ENCODE results near the gene GNLY. TPM values are rescaled to one million over a fixed set of nuclear protein-coding genes. Genes with fewer than 3 reads are reported as not detected.
A peak's percentile ranks its signal among the peaks of the same experiment; 100 is the strongest.
"Not testable (repeated sequence)": the region's sequence is repeated elsewhere in the genome, so short reads cannot be mapped to it uniquely, and the experiment has no call there.

GNLY gene
- total RNA-seq, 5 donors from 2014 or later (not counting 1 experiment from before 2014, with no cell fraction given) = 17.3 to 377 (median 82.9) TPM

DNA sequence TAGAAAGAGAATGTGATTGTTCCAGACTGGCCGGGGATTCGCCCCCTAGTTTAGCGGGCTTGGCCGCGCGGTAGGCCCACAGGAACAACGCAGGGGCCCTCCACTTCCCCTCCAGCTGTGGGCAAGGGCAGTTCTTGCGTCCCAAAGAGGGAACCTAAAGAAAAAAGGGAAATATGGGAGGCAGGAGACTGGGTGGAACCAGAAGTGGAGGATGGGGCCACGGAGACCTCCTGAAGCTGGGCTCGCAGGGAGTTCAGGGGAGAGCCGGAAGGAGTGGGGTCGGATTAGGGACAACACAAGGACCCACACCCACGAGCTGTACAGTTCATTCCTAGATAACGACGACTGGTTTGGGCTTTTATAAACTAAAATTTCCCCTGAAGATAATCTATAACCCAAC is 18.2 kb downstream of the GNLY start:
- H3K36me3 ChIP-seq (ENCODE audit: control insufficient read depth in 2 of 2, extremely low read depth in 1 of 2, insufficient read depth in 1 of 2, low read length in 1 of 2) = no peaks in the 10 kb centered on the region
- H3K4me3 ChIP-seq (ENCODE audit: control insufficient read depth in 1 of 2, extremely low read depth in 1 of 2, low read length in 1 of 2) = no peak overlapping the region
- POLR2A ChIA-PET = no interaction called here
- DNase-seq (no peak), ATAC-seq (replicated peaks in 1 of 4) (no peak)
- peaks cover 0 to 4% of the 10 kb centered on the region in 2 experiments for H3K4me1 ChIP-seq (ENCODE audit: control insufficient read depth in 1 of 2, extremely low read depth in 1 of 2, insufficient read depth in 2 of 2, low read length in 2 of 2)
- CTCF ChIA-PET = interaction anchor here in 1 of 2 donors (0.5 to 1.3 kb wide), 2 partner anchors 12 to 105 kb away, joined by 3 read pairs; no protein-coding TSS in a partner anchor
- 72% methylated on average over 8 of the region's 15 CpGs for WGBS (ENCODE audit: insufficient coverage)
- peaks cover 6 to 15% (median 8%) of the 10 kb centered on the region in 3 donors for H3K4me1 Mint-ChIP-seq
- peaks cover 0 to 25% of the 10 kb centered on the region in 2 experiments for H3K27me3 ChIP-seq (replicated peaks in 1 of 2; ENCODE audit: control insufficient read depth in 2 of 2, extremely low read depth in 1 of 2, insufficient read depth in 2 of 2, low read length in 1 of 2)
- H3K4me3 Mint-ChIP-seq = no peak overlapping the region
- no peaks in the 10 kb centered on the region for H3K36me3 Mint-ChIP-seq
- no peaks in the 10 kb centered on the region for H3K9me3 ChIP-seq
- no peak overlapping the region for H3K27ac ChIP-seq (ENCODE audit: low read length)
- peaks cover 0 to 5% of the 10 kb centered on the region in 2 donors for H3K27me3 Mint-ChIP-seq
- H3K27ac Mint-ChIP-seq = no peak overlapping the region
- no peaks in the 10 kb centered on the region for H3K9me3 Mint-ChIP-seq

- Histone ChIP-seq H3K4me1 (ENCODE audit: control insufficient read depth in 1 of 2, extremely low read depth in 1 of 2, insufficient read depth in 2 of 2, low read length in 2 of 2) (peaks cover 0 to 4% of the 10 kb centered on the region in 2 experiments), H3K9me3 (no peaks in the 10 kb centered on the region), H3K27me3 (replicated peaks in 1 of 2; ENCODE audit: control insufficient read depth in 2 of 2, extremely low read depth in 1 of 2, insufficient read depth in 2 of 2, low read length in 1 of 2) (peaks cover 0 to 25% of the 10 kb centered on the region in 2 experiments), H3K27ac (ENCODE audit: low read length) (no peak overlapping the region), H3K36me3 (ENCODE audit: control insufficient read depth in 2 of 2, extremely low read depth in 1 of 2, insufficient read depth in 1 of 2, low read length in 1 of 2) (no peaks in the 10 kb centered on the region), H3K4me3 (ENCODE audit: control insufficient read depth in 1 of 2, extremely low read depth in 1 of 2, low read length in 1 of 2) (no peak overlapping the region)
- ChIA-PET POLR2A (no interaction called here), CTCF (interaction anchor here in 1 of 2 donors (0.5 to 1.3 kb wide), 2 partner anchors 12 to 104 kb away, joined by 3 read pairs; no protein-coding TSS in a partner anchor)
- ATAC-seq (replicated peaks in 1 of 4) (no peak), DNase-seq (no peak)
- Mint-ChIP-seq H3K9me3 (no peaks in the 10 kb centered on the region), H3K27ac (no peak overlapping the region), H3K4me1 (peaks cover 6 to 15% (median 8%) of the 10 kb centered on the region in 3 donors), H3K27me3 (peaks cover 0 to 3% of the 10 kb centered on the region in 2 donors), H3K4me3 (no peak overlapping the region), H3K36me3 (no peaks in the 10 kb centered on the region)
- WGBS (ENCODE audit: insufficient coverage) = 87% methylated on average over 4 of the region's 9 CpGs
These were observed 18.9 kb downstream of the GNLY start for GRCh38 chr2:85712849-85713612.

DNA sequence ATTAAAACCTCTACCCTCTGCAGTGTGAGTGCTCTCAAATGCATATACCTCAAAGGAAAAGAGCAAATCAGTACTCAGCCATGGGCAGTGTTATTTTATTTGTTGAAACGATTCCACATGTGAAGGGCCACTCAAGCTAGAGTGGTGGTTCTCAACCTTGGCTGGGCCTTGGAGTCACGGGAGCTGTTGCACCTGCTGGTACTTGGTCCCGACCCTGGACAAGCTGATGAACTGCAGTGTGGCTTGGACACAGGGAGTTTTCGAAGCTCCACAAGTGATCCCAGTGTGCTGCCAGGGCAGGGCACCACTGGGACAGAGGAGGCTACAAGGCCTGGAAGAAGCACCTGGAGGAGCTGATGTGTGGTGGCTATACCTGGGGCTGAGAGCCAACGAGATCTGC is 19.7 kb downstream of the GNLY start:
- Mint-ChIP-seq H3K27ac (no peak overlapping the region), H3K9me3 (no peaks in the 10 kb centered on the region), H3K4me3 (no peak overlapping the region), H3K27me3 (peaks cover 0 to 2% of the 10 kb centered on the region in 2 donors), H3K36me3 (no peaks in the 10 kb centered on the region), H3K4me1 (peaks cover 6 to 15% (median 8%) of the 10 kb centered on the region in 3 donors)
- Histone ChIP-seq H3K27ac (ENCODE audit: low read length) (no peak overlapping the region), H3K27me3 (replicated peaks in 1 of 2; ENCODE audit: control insufficient read depth in 2 of 2, extremely low read depth in 1 of 2, insufficient read depth in 2 of 2, low read length in 1 of 2) (peaks cover 0 to 25% of the 10 kb centered on the region in 2 experiments), H3K4me1 (ENCODE audit: control insufficient read depth in 1 of 2, extremely low read depth in 1 of 2, insufficient read depth in 2 of 2, low read length in 2 of 2) (peaks cover 0 to 4% of the 10 kb centered on the region in 2 experiments), H3K9me3 (no peaks in the 10 kb centered on the region), H3K36me3 (ENCODE audit: control insufficient read depth in 2 of 2, extremely low read depth in 1 of 2, insufficient read depth in 1 of 2, low read length in 1 of 2) (no peaks in the 10 kb centered on the region), H3K4me3 (ENCODE audit: control insufficient read depth in 1 of 2, extremely low read depth in 1 of 2, low read length in 1 of 2) (no peak overlapping the region)
- CTCF ChIA-PET = no interaction called here
- POLR2A ChIA-PET = no interaction called here
- WGBS (ENCODE audit: insufficient coverage) = 100% methylated on average over 4 of the region's 5 CpGs
- ATAC-seq (replicated peaks in 1 of 4) (no peak), DNase-seq (no peak)

DNA sequence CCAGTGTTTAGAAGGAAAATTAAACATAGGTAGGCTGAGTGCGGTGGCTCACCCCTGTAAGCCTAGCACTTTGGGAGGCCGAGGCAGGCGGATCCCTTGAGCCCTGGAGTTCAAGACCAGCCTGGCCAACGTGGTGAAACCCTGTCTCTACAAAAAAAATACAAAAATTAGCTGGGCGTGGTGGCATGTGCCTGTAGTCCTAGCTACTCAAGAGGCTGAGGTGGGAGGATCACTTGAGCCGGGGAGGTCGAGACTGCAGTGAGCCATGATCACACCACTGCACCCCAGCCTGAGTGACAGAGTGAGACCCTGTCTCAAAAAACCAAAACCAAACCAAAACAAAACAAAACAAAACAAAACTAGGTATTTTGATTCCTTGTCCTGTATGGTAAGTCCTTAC is 20.3 kb downstream of the GNLY start:
- CTCF ChIA-PET = interaction anchor here in 1 of 2 donors (1.5 kb wide), 1 partner anchor 8 kb away, joined by 4 read pairs; no protein-coding TSS in a partner anchor
- peaks cover 0 to 25% of the 10 kb centered on the region in 2 experiments for H3K27me3 ChIP-seq (replicated peaks in 1 of 2; ENCODE audit: control insufficient read depth in 2 of 2, extremely low read depth in 1 of 2, insufficient read depth in 2 of 2, low read length in 1 of 2)
- H3K27me3 Mint-ChIP-seq; POLR2A ChIA-PET; H3K9me3 ChIP-seq; H3K9me3 Mint-ChIP-seq; H3K4me3 Mint-ChIP-seq; DNase-seq; ATAC-seq (replicated peaks in 1 of 4); H3K27ac Mint-ChIP-seq; H3K27ac ChIP-seq (ENCODE audit: low read length); H3K36me3 Mint-ChIP-seq; H3K36me3 ChIP-seq (ENCODE audit: control insufficient read depth in 2 of 2, extremely low read depth in 1 of 2, insufficient read depth in 1 of 2, low read length in 1 of 2); H3K4me1 ChIP-seq (ENCODE audit: control insufficient read depth in 1 of 2, extremely low read depth in 1 of 2, insufficient read depth in 2 of 2, low read length in 2 of 2); H3K4me3 ChIP-seq (ENCODE audit: control insufficient read depth in 1 of 2, extremely low read depth in 1 of 2, low read length in 1 of 2): not testable (repeated sequence)
- H3K4me1 Mint-ChIP-seq = peaks cover 6 to 15% (median 8%) of the 10 kb centered on the region in 3 donors
- WGBS (ENCODE audit: insufficient coverage) = 86% methylated on average over 4 of the region's 7 CpGs

DNA sequence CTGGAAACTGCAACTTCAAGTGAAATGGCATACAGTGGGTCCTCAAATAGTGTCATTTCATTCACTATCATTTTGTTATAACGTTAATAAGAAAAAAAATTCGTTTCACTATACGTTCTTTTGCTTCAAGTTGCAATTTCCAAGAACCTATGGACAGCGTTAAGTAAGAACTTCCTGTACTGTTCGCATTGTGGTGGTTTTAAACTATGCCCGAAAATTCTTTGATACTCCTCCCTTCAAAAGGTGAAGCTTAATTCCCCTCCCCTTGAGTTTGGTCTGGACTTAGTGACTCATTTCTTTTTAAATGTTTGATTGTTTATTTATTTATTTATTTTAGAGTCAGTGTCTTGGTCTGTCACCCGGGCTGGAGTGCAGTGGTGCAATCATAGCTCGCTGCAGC is 20.7 kb downstream of the GNLY start:
- Histone ChIP-seq H3K9me3 (no peaks in the 10 kb centered on the region), H3K4me3 (ENCODE audit: control insufficient read depth in 1 of 2, extremely low read depth in 1 of 2, low read length in 1 of 2) (no peak overlapping the region), H3K27me3 (replicated peaks in 1 of 2; ENCODE audit: control insufficient read depth in 2 of 2, extremely low read depth in 1 of 2, insufficient read depth in 2 of 2, low read length in 1 of 2) (peaks cover 0 to 26% of the 10 kb centered on the region in 2 experiments), H3K36me3 (ENCODE audit: control insufficient read depth in 2 of 2, extremely low read depth in 1 of 2, insufficient read depth in 1 of 2, low read length in 1 of 2) (no peaks in the 10 kb centered on the region), H3K27ac (ENCODE audit: low read length) (no peak overlapping the region), H3K4me1 (ENCODE audit: control insufficient read depth in 1 of 2, extremely low read depth in 1 of 2, insufficient read depth in 2 of 2, low read length in 2 of 2) (peaks cover 0 to 4% of the 10 kb centered on the region in 2 experiments)
- H3K4me3 Mint-ChIP-seq = no peak overlapping the region
- peaks cover 6 to 15% (median 8%) of the 10 kb centered on the region in 3 donors for H3K4me1 Mint-ChIP-seq
- peaks cover 0 to 2% of the 10 kb centered on the region in 2 donors for H3K27me3 Mint-ChIP-seq
- WGBS (ENCODE audit: insufficient coverage) = 93% methylated on average over 2 of the region's 8 CpGs
- no peaks in the 10 kb centered on the region for H3K36me3 Mint-ChIP-seq
- H3K9me3 Mint-ChIP-seq = no peaks in the 10 kb centered on the region
- no peak overlapping the region for H3K27ac Mint-ChIP-seq
- ATAC-seq (replicated peaks in 1 of 4) (peak in 2 of 4 experiments; percentile 40), DNase-seq (no peak)
- POLR2A ChIA-PET = no interaction called here
- CTCF ChIA-PET = interaction anchor here in 1 of 2 donors (1.5 kb wide), 1 partner anchor 8 kb away, joined by 4 read pairs; no protein-coding TSS in a partner anchor

GRCh38 chr2:85716346-85716914 is 22.3 kb downstream of the GNLY start:
- CTCF ChIA-PET = interaction anchor here in 1 of 2 donors (1.0 kb wide), 1 partner anchor 9 kb away, joined by 3 read pairs; no protein-coding TSS in a partner anchor
- H3K27me3 Mint-ChIP-seq = peaks cover 0 to 2% of the 10 kb centered on the region in 2 donors
- Histone ChIP-seq H3K27ac (ENCODE audit: low read length) (no peak overlapping the region), H3K27me3 (replicated peaks in 1 of 2; ENCODE audit: control insufficient read depth in 2 of 2, extremely low read depth in 1 of 2, insufficient read depth in 2 of 2, low read length in 1 of 2) (peaks cover 0 to 11% of the 10 kb centered on the region in 2 experiments), H3K9me3 (no peaks in the 10 kb centered on the region), H3K4me1 (ENCODE audit: control insufficient read depth in 1 of 2, extremely low read depth in 1 of 2, insufficient read depth in 2 of 2, low read length in 2 of 2) (peaks cover 0 to 4% of the 10 kb centered on the region in 2 experiments), H3K36me3 (ENCODE audit: control insufficient read depth in 2 of 2, extremely low read depth in 1 of 2, insufficient read depth in 1 of 2, low read length in 1 of 2) (no peaks in the 10 kb centered on the region), H3K4me3 (ENCODE audit: control insufficient read depth in 1 of 2, extremely low read depth in 1 of 2, low read length in 1 of 2) (no peak overlapping the region)
- H3K9me3 Mint-ChIP-seq = peaks cover 0 to 7% (median 6%) of the 10 kb centered on the region in 3 donors
- ATAC-seq (replicated peaks in 1 of 4) (no peak), DNase-seq (no peak)
- WGBS (ENCODE audit: insufficient coverage) = 97% methylated on average over 6 of the region's 13 CpGs
- H3K4me3 Mint-ChIP-seq = no peak overlapping the region
- H3K4me1 Mint-ChIP-seq = peaks cover 6 to 15% (median 8%) of the 10 kb centered on the region in 3 donors
- no peak overlapping the region for H3K27ac Mint-ChIP-seq
- peaks cover 4% of the 10 kb centered on the region for H3K36me3 Mint-ChIP-seq
- POLR2A ChIA-PET = no interaction called here
